HCT116 (cell line): ENCODE results near the gene WDR45.

Experiments
- ELF1 ChIP-seq: IDR thresholded peaks from 2 replicates; pipeline ENCODE4 v1.6.1; 2012; ENCODE audit warnings: low read depth, borderline replicate concordance
- EZH2 ChIP-seq: fragments of 200-600 bp; sonication (generic); IDR thresholded peaks from 2 replicates; pipeline ENCODE4 v1.6.1; 2017; ENCODE audit warnings: antibody characterized with exemption, mixed run types
- EZH2phosphoT487 ChIP-seq: fragments of 200-600 bp; IDR thresholded peaks from 2 replicates; pipeline ENCODE4 v1.6.1; 2018; ENCODE audit warnings: antibody characterized with exemption, borderline replicate concordance
- POLR2A ChIP-seq: IDR thresholded peaks from 2 replicates; pipeline ENCODE4 v1.7.0; 2011; ENCODE audit warnings: borderline replicate concordance; ENCODE audit not compliant: insufficient read depth, insufficient read length; ENCODE audit errors: extremely low read depth
- POLR2AphosphoS5 ChIP-seq: IDR thresholded peaks from 2 replicates; pipeline ENCODE4 v1.6.1; 2011; ENCODE audit warnings: mild to moderate bottlenecking, low read depth, low read length, moderate library complexity
- SRF ChIP-seq: IDR thresholded peaks from 2 replicates; pipeline ENCODE4 v1.6.1; 2012; ENCODE audit warnings: low read depth
- YY1 ChIP-seq: IDR thresholded peaks from 2 replicates; pipeline ENCODE4 v1.6.1; 2011; ENCODE audit warnings: low read length, low read depth, moderate library complexity, mild to moderate bottlenecking; ENCODE audit not compliant: insufficient replicate concordance; ENCODE audit errors: extremely low read depth
- ZNF274 ChIP-seq: fragments of 200-500 bp; sonication (Bioruptor generic); IDR thresholded peaks from 2 replicates; pipeline ENCODE4 v1.6.1; 2014; ENCODE audit warnings: mild to moderate bottlenecking, low read depth, low read length, inconsistent platforms
- TF ChIP-seq, protein P1 (sequence below): IDR thresholded peaks from 2 replicates; pipeline ENCODE4 v1.6.1; 2012
- TF ChIP-seq, protein P2 (sequence below): IDR thresholded peaks from 2 replicates; pipeline ENCODE4 v1.6.1; 2012; ENCODE audit warnings: low read depth
- TF ChIP-seq, protein P3 (sequence below), 3 experiments: fragments of 200-600 bp in 1 of 3; sonication (generic) in 1 of 3; IDR thresholded peaks in 2 of 3; conservative IDR thresholded peaks in 1 of 3; 2 replicates each; pipeline ENCODE4 v1.5.1; 2012 to 2017; ENCODE audit warnings: low read depth in 2 of 3, low read length in 2 of 3, antibody characterized with exemption in 1 of 3, borderline replicate concordance in 1 of 3, control low read depth in 1 of 3, mild to moderate bottlenecking in 1 of 3, mixed read lengths in 1 of 3, mixed run types in 1 of 3, moderate library complexity in 1 of 3; ENCODE audit not compliant: insufficient read depth in 1 of 3
- TF ChIP-seq, protein P4 (sequence below): IDR thresholded peaks from 2 replicates; pipeline ENCODE4 v1.6.1; 2011; ENCODE audit warnings: mild to moderate bottlenecking, low read length, moderate library complexity; ENCODE audit not compliant: insufficient replicate concordance; ENCODE audit errors: extremely low read depth

DNA sequence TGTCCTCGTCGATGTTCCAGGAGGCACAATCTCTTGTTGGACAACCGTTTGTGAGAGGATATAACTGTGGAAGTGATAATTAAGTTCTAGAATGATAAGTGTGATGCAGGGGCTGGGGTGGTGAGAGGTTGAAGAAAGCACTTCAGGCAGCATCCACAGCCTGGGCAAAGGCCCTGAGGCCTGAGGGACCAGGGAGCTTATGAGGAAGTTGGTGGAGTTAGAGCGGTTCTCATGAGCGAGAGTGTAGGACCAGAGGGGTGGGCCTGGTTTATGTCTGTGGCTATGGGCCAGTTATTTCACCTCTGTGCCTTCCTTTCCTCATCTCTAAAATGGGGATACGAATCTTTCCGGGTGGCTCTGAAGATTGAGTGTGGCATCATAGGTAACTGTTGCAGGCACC lies 18.2 kb downstream of the WDR45 start:
- TF ChIP-seq, protein P1, sequence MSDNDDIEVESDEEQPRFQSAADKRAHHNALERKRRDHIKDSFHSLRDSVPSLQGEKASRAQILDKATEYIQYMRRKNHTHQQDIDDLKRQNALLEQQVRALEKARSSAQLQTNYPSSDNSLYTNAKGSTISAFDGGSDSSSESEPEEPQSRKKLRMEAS: no peak
- TF ChIP-seq, protein P2, sequence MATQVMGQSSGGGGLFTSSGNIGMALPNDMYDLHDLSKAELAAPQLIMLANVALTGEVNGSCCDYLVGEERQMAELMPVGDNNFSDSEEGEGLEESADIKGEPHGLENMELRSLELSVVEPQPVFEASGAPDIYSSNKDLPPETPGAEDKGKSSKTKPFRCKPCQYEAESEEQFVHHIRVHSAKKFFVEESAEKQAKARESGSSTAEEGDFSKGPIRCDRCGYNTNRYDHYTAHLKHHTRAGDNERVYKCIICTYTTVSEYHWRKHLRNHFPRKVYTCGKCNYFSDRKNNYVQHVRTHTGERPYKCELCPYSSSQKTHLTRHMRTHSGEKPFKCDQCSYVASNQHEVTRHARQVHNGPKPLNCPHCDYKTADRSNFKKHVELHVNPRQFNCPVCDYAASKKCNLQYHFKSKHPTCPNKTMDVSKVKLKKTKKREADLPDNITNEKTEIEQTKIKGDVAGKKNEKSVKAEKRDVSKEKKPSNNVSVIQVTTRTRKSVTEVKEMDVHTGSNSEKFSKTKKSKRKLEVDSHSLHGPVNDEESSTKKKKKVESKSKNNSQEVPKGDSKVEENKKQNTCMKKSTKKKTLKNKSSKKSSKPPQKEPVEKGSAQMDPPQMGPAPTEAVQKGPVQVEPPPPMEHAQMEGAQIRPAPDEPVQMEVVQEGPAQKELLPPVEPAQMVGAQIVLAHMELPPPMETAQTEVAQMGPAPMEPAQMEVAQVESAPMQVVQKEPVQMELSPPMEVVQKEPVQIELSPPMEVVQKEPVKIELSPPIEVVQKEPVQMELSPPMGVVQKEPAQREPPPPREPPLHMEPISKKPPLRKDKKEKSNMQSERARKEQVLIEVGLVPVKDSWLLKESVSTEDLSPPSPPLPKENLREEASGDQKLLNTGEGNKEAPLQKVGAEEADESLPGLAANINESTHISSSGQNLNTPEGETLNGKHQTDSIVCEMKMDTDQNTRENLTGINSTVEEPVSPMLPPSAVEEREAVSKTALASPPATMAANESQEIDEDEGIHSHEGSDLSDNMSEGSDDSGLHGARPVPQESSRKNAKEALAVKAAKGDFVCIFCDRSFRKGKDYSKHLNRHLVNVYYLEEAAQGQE: no peak
- TF ChIP-seq, protein P3, sequence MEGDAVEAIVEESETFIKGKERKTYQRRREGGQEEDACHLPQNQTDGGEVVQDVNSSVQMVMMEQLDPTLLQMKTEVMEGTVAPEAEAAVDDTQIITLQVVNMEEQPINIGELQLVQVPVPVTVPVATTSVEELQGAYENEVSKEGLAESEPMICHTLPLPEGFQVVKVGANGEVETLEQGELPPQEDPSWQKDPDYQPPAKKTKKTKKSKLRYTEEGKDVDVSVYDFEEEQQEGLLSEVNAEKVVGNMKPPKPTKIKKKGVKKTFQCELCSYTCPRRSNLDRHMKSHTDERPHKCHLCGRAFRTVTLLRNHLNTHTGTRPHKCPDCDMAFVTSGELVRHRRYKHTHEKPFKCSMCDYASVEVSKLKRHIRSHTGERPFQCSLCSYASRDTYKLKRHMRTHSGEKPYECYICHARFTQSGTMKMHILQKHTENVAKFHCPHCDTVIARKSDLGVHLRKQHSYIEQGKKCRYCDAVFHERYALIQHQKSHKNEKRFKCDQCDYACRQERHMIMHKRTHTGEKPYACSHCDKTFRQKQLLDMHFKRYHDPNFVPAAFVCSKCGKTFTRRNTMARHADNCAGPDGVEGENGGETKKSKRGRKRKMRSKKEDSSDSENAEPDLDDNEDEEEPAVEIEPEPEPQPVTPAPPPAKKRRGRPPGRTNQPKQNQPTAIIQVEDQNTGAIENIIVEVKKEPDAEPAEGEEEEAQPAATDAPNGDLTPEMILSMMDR (IDR thresholded peaks at IDR 0.05 in 2 of 3, conservative IDR thresholded peaks at IDR 0.05 in 1 of 3; ENCODE audit: borderline replicate concordance in 1 of 3, insufficient read depth in 1 of 3, low read depth in 2 of 3, low read length in 2 of 3): no peak
- TF ChIP-seq POLR2A: no peak
- no peak for TF ChIP-seq POLR2AphosphoS5
- no peak for TF ChIP-seq ZNF274
- TF ChIP-seq YY1: no peak
- TF ChIP-seq EZH2: no peak
- TF ChIP-seq, protein P4, sequence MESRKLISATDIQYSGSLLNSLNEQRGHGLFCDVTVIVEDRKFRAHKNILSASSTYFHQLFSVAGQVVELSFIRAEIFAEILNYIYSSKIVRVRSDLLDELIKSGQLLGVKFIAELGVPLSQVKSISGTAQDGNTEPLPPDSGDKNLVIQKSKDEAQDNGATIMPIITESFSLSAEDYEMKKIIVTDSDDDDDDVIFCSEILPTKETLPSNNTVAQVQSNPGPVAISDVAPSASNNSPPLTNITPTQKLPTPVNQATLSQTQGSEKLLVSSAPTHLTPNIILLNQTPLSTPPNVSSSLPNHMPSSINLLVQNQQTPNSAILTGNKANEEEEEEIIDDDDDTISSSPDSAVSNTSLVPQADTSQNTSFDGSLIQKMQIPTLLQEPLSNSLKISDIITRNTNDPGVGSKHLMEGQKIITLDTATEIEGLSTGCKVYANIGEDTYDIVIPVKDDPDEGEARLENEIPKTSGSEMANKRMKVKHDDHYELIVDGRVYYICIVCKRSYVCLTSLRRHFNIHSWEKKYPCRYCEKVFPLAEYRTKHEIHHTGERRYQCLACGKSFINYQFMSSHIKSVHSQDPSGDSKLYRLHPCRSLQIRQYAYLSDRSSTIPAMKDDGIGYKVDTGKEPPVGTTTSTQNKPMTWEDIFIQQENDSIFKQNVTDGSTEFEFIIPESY: no peak
- no peak for TF ChIP-seq SRF
- no peak for TF ChIP-seq EZH2phosphoT487
- TF ChIP-seq ELF1: no peak
